ENCODE results near the gene LRRTM4. TPM values are rescaled to one million over a fixed set of nuclear protein-coding genes. Genes with fewer than 3 reads are reported as not detected.

Gene LRRTM4
- total RNA-seq, 1 experiment from 2014 or later, result 0.23 TPM

- CTCF ChIA-PET, result no interaction called here
- Histone ChIP-seq H3K27ac (ENCODE audit: low read length) (no peak overlapping the region), H3K4me3 (ENCODE audit: low read depth in 2 of 2, low read length in 2 of 2) (no peak overlapping the region), H3K27me3 (ENCODE audit: control insufficient read depth, insufficient read depth, low read length) (no peaks in the 10 kb centered on the region), H3K9me3 (ENCODE audit: control insufficient read depth, insufficient read depth, low read depth, low read length) (no peaks in the 10 kb centered on the region), H3K4me1 (ENCODE audit: control insufficient read depth, insufficient read depth, low read length) (no peaks in the 10 kb centered on the region), H3K36me3 (ENCODE audit: control insufficient read depth, insufficient read depth, low read length) (no peaks in the 10 kb centered on the region)
- no peak for ATAC-seq
- in situ Hi-C loops (cut with HindIII; ENCODE audit: low pct_unique_long_range_greater_than_20kb, low sequenced_read_pairs) (no loop called here), intact Hi-C loops (cut with micrococcal nuclease; ENCODE audit: unreplicated experiment) (no loop called here)
- no peak for DNase-seq (ENCODE audit: low read depth, low spot score)
- POLR2A ChIA-PET, result no interaction called here
- TF ChIP-seq POLR2AphosphoS5 (IDR thresholded peaks at IDR 0.05; ENCODE audit: low read depth, low read length) (no peak), CTCF (IDR thresholded peaks at IDR 0.05) (no peak), REST (IDR thresholded peaks at IDR 0.05; ENCODE audit: insufficient read depth in 1 of 2, low read depth in 2 of 2, low read length in 1 of 2) (no peak), TCF7L2 (IDR thresholded peaks at IDR 0.05; ENCODE audit: low read depth, low read length) (no peak), SIN3A (IDR thresholded peaks at IDR 0.05; ENCODE audit: borderline replicate concordance, insufficient read depth, low read depth, low read length) (no peak)
- no TSS peak for BruUV-seq (replicated peaks)
Observed at GRCh38 chr2:77397763-77398162, 124.4 kb downstream of the LRRTM4 start.

GRCh38 chr2:77395011-77395410 lies 127.2 kb downstream of the LRRTM4 start:
- no peak for ATAC-seq
- intact Hi-C loops (cut with micrococcal nuclease; ENCODE audit: unreplicated experiment) (no loop called here), in situ Hi-C loops (cut with HindIII; ENCODE audit: low pct_unique_long_range_greater_than_20kb, low sequenced_read_pairs) (no loop called here)
- no TSS peak for BruUV-seq (replicated peaks)
- no peaks in the 10 kb centered on the region for H3K4me1 ChIP-seq (ENCODE audit: control insufficient read depth, insufficient read depth, low read length)
- no peaks in the 10 kb centered on the region for H3K27me3 ChIP-seq (ENCODE audit: control insufficient read depth, insufficient read depth, low read length)
- no peak for TF ChIP-seq CTCF (IDR thresholded peaks at IDR 0.05)
- no peak for TF ChIP-seq TCF7L2 (IDR thresholded peaks at IDR 0.05; ENCODE audit: low read depth, low read length)
- no peak for TF ChIP-seq REST (IDR thresholded peaks at IDR 0.05; ENCODE audit: insufficient read depth in 1 of 2, low read depth in 2 of 2, low read length in 1 of 2)
- TF ChIP-seq SIN3A (IDR thresholded peaks at IDR 0.05; ENCODE audit: borderline replicate concordance, insufficient read depth, low read depth, low read length), result no peak
- no peak for TF ChIP-seq POLR2AphosphoS5 (IDR thresholded peaks at IDR 0.05; ENCODE audit: low read depth, low read length)
- H3K27ac ChIP-seq (ENCODE audit: low read length), result no peak overlapping the region
- no peak for DNase-seq (ENCODE audit: low read depth, low spot score)
- no peaks in the 10 kb centered on the region for H3K9me3 ChIP-seq (ENCODE audit: control insufficient read depth, insufficient read depth, low read depth, low read length)
- ChIA-PET POLR2A (no interaction called here), CTCF (no interaction called here)
- H3K36me3 ChIP-seq (ENCODE audit: control insufficient read depth, insufficient read depth, low read length), result no peaks in the 10 kb centered on the region
- H3K4me3 ChIP-seq (ENCODE audit: low read depth in 2 of 2, low read length in 2 of 2), result no peak overlapping the region
